ENCODE measurements around the gene HPSE2.

Gene HPSE2

GRCh38 chr10:98432330-98432729, 803.3 kb downstream of the HPSE2 start:
- TF ChIP-seq CTCF (IDR thresholded peaks at IDR 0.05; ENCODE audit: low read depth, low read length), result no peak
- DNase-seq (ENCODE audit: extremely low read depth, low read depth), result no peak

- no peak for TF ChIP-seq CTCF (IDR thresholded peaks at IDR 0.05; ENCODE audit: low read depth, low read length)
- no peak for DNase-seq (ENCODE audit: extremely low read depth, low read depth)
Measured at GRCh38 chr10:98431016-98431415, 804.6 kb downstream of the HPSE2 start.

GRCh38 chr10:98430427-98430826, 805.2 kb downstream of the HPSE2 start:
- no peak for TF ChIP-seq CTCF (IDR thresholded peaks at IDR 0.05; ENCODE audit: low read depth, low read length)
- no peak for DNase-seq (ENCODE audit: extremely low read depth, low read depth)

- DNase-seq (ENCODE audit: extremely low read depth, low read depth), result no peak
- TF ChIP-seq CTCF (IDR thresholded peaks at IDR 0.05; ENCODE audit: low read depth, low read length), result no peak
Measured at GRCh38 chr10:98429320-98430072, 806.2 kb downstream of the HPSE2 start.

- no peak for DNase-seq (ENCODE audit: extremely low read depth, low read depth)
- no peak for TF ChIP-seq CTCF (IDR thresholded peaks at IDR 0.05; ENCODE audit: low read depth, low read length)
Measured at GRCh38 chr10:98427011-98427515, 808.6 kb downstream of the HPSE2 start.

- peak; percentile 62 for TF ChIP-seq CTCF (IDR thresholded peaks at IDR 0.05; ENCODE audit: low read depth, low read length)
- DNase-seq (ENCODE audit: extremely low read depth, low read depth), result no peak
Measured at GRCh38 chr10:98425511-98426352, 809.9 kb downstream of the HPSE2 start.
